ENCODE results near the gene RAVER1. TPM values are rescaled to one million over a fixed set of nuclear protein-coding genes. Genes with fewer than 3 reads are reported as not detected.
A peak's percentile ranks its signal among the peaks of the same experiment; 100 is the strongest.

The RAVER1 gene
- total and polyA plus RNA-seq, 2 of the 13 experiments (the other 11 are each of a cell fraction or from before 2014, with no cell fraction given) = 3.6 to 7.9 TPM

GRCh38 chr19:10270616-10271394, 62.5 kb downstream of the RAVER1 start, which contains the start of gene ICAM1 (continued):
- TF ChIP-seq, protein P1, sequence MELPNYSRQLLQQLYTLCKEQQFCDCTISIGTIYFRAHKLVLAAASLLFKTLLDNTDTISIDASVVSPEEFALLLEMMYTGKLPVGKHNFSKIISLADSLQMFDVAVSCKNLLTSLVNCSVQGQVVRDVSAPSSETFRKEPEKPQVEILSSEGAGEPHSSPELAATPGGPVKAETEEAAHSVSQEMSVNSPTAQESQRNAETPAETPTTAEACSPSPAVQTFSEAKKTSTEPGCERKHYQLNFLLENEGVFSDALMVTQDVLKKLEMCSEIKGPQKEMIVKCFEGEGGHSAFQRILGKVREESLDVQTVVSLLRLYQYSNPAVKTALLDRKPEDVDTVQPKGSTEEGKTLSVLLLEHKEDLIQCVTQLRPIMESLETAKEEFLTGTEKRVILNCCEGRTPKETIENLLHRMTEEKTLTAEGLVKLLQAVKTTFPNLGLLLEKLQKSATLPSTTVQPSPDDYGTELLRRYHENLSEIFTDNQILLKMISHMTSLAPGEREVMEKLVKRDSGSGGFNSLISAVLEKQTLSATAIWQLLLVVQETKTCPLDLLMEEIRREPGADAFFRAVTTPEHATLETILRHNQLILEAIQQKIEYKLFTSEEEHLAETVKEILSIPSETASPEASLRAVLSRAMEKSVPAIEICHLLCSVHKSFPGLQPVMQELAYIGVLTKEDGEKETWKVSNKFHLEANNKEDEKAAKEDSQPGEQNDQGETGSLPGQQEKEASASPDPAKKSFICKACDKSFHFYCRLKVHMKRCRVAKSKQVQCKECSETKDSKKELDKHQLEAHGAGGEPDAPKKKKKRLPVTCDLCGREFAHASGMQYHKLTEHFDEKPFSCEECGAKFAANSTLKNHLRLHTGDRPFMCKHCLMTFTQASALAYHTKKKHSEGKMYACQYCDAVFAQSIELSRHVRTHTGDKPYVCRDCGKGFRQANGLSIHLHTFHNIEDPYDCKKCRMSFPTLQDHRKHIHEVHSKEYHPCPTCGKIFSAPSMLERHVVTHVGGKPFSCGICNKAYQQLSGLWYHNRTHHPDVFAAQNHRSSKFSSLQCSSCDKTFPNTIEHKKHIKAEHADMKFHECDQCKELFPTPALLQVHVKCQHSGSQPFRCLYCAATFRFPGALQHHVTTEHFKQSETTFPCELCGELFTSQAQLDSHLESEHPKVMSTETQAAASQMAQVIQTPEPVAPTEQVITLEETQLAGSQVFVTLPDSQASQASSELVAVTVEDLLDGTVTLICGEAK (IDR thresholded peaks at IDR 0.05) = no peak
- TF ChIP-seq, protein P1 (CRISPR knock-in tag; IDR thresholded peaks at IDR 0.05) = peak; percentile 92
- 0 out of 2 replicates have a peak, but pooled peaks have one; percentile 12 for TF ChIP-seq ZNF570 (CRISPR knock-in tag; IDR thresholded peaks at IDR 0.05; ENCODE audit: borderline replicate concordance)
- TF ChIP-seq ZMAT5 (CRISPR knock-in tag; IDR thresholded peaks at IDR 0.05; ENCODE audit: borderline replicate concordance, low read depth) = no peak
- no peak for TF ChIP-seq ZNF704 (CRISPR knock-in tag; IDR thresholded peaks at IDR 0.05; ENCODE audit: borderline replicate concordance)
- TF ChIP-seq ZBTB43 (CRISPR knock-in tag; conservative IDR thresholded peaks at IDR 0.05) = peak; percentile 82
- TF ChIP-seq ZNF275 (CRISPR knock-in tag; IDR thresholded peaks at IDR 0.05; ENCODE audit: borderline replicate concordance) = peak; percentile 72; the same call in 1 of the 2 replicates
- TF ChIP-seq NFIB (CRISPR knock-in tag; IDR thresholded peaks at IDR 0.05; ENCODE audit: borderline replicate concordance) = no peak
- no peak for TF ChIP-seq ZNF224 (CRISPR knock-in tag; IDR thresholded peaks at IDR 0.05)
- no peak for TF ChIP-seq GTF3A (CRISPR knock-in tag; conservative IDR thresholded peaks at IDR 0.05)
- no peak for TF ChIP-seq ZNF382 (CRISPR knock-in tag; IDR thresholded peaks at IDR 0.05; ENCODE audit: borderline replicate concordance)
- peak; percentile 93 for TF ChIP-seq ZNF564 (CRISPR knock-in tag; IDR thresholded peaks at IDR 0.05)
- TF ChIP-seq ZNF335 (CRISPR knock-in tag; IDR thresholded peaks at IDR 0.05) = peak; percentile 70; the same call in 1 of the 2 replicates
- TF ChIP-seq MTF1 (CRISPR knock-in tag; IDR thresholded peaks at IDR 0.05) = no peak
- TF ChIP-seq MLLT10 (CRISPR knock-in tag; IDR thresholded peaks at IDR 0.05) = no peak

All from HepG2 (cell line).